ENCODE measurements around the gene FAM240A. TPM values are rescaled to one million over a fixed set of nuclear protein-coding genes. Genes with fewer than 3 reads are reported as not detected.

FAM240A gene
- total RNA-seq, 1 donor from 2014 or later, result not detected

- no peak overlapping the region for H3K27ac Mint-ChIP-seq
- no peak overlapping the region for H3K4me3 Mint-ChIP-seq (ENCODE audit: low read depth)
- no peaks in the 10 kb centered on the region for H3K9me3 Mint-ChIP-seq (ENCODE audit: low read depth)
Observed at GRCh38 chr3:46668591-46668990, 56.3 kb downstream of the FAM240A start.

GRCh38 chr3:46669191-46669999 lies 57.1 kb downstream of the FAM240A start:
- H3K36me3 Mint-ChIP-seq (ENCODE audit: insufficient read depth), result no peaks in the 10 kb centered on the region
- no peak overlapping the region for H3K4me3 Mint-ChIP-seq (ENCODE audit: low read depth)
- H3K4me1 Mint-ChIP-seq (ENCODE audit: low read depth), result peaks cover 6% of the 10 kb centered on the region
- TF ChIP-seq CTCF (IDR thresholded peaks at IDR 0.05; ENCODE audit: unreplicated experiment), result no peak
- DNase-seq (ENCODE audit: low spot score, unreplicated experiment), result no peak
- no peak overlapping the region for H3K27ac Mint-ChIP-seq
- peaks cover 57% of the 10 kb centered on the region for H3K27me3 Mint-ChIP-seq
- H3K9me3 Mint-ChIP-seq (ENCODE audit: low read depth), result no peaks in the 10 kb centered on the region

More at GRCh38 chr3:46668591-46668990, 56.3 kb downstream of the FAM240A start:
- DNase-seq (ENCODE audit: low spot score, unreplicated experiment), result no peak
- TF ChIP-seq CTCF (IDR thresholded peaks at IDR 0.05; ENCODE audit: unreplicated experiment), result no peak
- Mint-ChIP-seq H3K27me3 (peaks cover 53% of the 10 kb centered on the region), H3K36me3 (ENCODE audit: insufficient read depth) (no peaks in the 10 kb centered on the region), H3K4me1 (ENCODE audit: low read depth) (peaks cover 6% of the 10 kb centered on the region)

GRCh38 chr3:46670000-46670890 lies 57.9 kb downstream of the FAM240A start:
- DNase-seq (ENCODE audit: low spot score, unreplicated experiment), result no peak

GRCh38 chr3:46670891-46671427 lies 58.6 kb downstream of the FAM240A start:
- H3K9me3 Mint-ChIP-seq (ENCODE audit: low read depth), result no peaks in the 10 kb centered on the region
- no peak overlapping the region for H3K27ac Mint-ChIP-seq
- no peak for DNase-seq (ENCODE audit: low spot score, unreplicated experiment)
- H3K4me1 Mint-ChIP-seq (ENCODE audit: low read depth), result peaks cover 7% of the 10 kb centered on the region
- no peaks in the 10 kb centered on the region for H3K36me3 Mint-ChIP-seq (ENCODE audit: insufficient read depth)
- no peak overlapping the region for H3K4me3 Mint-ChIP-seq (ENCODE audit: low read depth)
- no peak for TF ChIP-seq CTCF (IDR thresholded peaks at IDR 0.05; ENCODE audit: unreplicated experiment)
- H3K27me3 Mint-ChIP-seq, result peaks cover 61% of the 10 kb centered on the region

More at GRCh38 chr3:46670000-46670890, 57.9 kb downstream of the FAM240A start:
- no peaks in the 10 kb centered on the region for H3K36me3 Mint-ChIP-seq (ENCODE audit: insufficient read depth)
- peaks cover 8% of the 10 kb centered on the region for H3K4me1 Mint-ChIP-seq (ENCODE audit: low read depth)
- H3K27ac Mint-ChIP-seq, result no peak overlapping the region
- no peaks in the 10 kb centered on the region for H3K9me3 Mint-ChIP-seq (ENCODE audit: low read depth)
- peaks cover 60% of the 10 kb centered on the region for H3K27me3 Mint-ChIP-seq
- no peak overlapping the region for H3K4me3 Mint-ChIP-seq (ENCODE audit: low read depth)
- no peak for TF ChIP-seq CTCF (IDR thresholded peaks at IDR 0.05; ENCODE audit: unreplicated experiment)
